Stimulated activated naive CD8-positive, alpha-beta T cell treated with anti-CD3 and anti-CD28 coated beads, Interleukin-15, Interleukin-2, amounts not matched to agents 100 ng/mL and 50 ng/mL, for 24 hours (primary cell): ENCODE measurements around the gene KRT40.

Experiments
- H3K27ac Mint-ChIP-seq: one replicate; pipeline ENCODE4 v1.8.0; 2021; ENCODE audit warnings: mild to moderate bottlenecking, mixed read lengths
- H3K27me3 Mint-ChIP-seq: one replicate; pipeline ENCODE4 v1.8.0; 2021; ENCODE audit warnings: mixed read lengths
- H3K36me3 Mint-ChIP-seq: one replicate; pipeline ENCODE4 v1.8.0; 2021; ENCODE audit warnings: low read depth, mixed read lengths
- H3K4me1 Mint-ChIP-seq: one replicate; pipeline ENCODE4 v1.8.0; 2021; ENCODE audit warnings: low read depth, mixed read lengths
- H3K4me3 Mint-ChIP-seq: one replicate; pipeline ENCODE4 v1.8.0; 2021; ENCODE audit warnings: mild to moderate bottlenecking, mixed read lengths
- H3K9me3 Mint-ChIP-seq: one replicate; pipeline ENCODE4 v1.8.0; 2021; ENCODE audit warnings: mixed read lengths

Gene KRT40

DNA sequence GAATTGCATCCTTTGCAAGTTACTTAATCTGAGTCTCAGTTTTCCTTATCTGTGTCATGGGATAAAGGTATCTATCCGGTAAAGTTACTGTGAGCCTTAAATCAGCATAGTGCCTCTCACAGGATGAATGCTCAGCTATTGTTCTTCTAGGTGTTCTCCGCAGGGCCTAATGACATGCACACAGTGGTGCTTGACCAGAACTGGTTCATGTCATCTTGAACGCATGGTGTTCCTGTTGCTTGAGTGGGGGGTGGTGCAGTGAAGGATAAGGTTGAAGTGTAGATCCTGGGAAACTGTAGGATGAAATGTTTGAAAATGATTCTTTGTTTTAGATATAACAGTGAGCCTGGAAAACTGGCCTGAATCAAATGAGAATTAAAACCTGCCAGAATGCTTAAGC, 4.0 kb downstream of the KRT40 start:
- H3K27me3 Mint-ChIP-seq: peaks cover 21% of the 10 kb centered on the region
- H3K27ac Mint-ChIP-seq: no peak overlapping the region

DNA sequence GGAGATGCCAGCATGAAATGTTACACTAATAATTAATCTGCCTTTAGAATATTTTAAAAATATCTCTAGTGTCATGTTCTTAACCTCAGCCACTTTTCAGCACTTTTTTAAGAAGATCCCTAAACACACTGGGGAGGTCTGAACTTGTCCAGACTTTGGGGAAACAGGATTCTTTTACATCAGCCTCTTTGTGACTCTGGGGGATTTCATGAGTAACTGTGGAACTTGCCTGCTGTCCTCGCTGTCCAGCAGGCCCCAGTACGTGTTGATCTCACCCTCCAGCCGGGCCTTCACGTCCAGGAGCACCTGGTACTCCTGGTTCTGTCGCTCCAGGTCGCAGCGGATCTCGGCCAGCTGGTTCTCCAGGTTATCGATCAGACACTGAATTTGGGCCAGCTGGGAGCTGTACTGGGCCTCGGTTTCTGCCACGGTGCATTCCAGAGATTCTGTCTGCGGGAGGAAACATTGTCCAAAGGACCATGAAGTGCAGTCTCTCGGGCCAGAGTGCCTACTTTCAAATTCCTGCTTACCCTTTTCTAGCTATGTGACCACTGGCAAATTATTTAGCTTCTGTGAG, 5.5 kb downstream of the KRT40 start:
- peaks cover 19% of the 10 kb centered on the region for H3K27me3 Mint-ChIP-seq

More for the DNA sequence above, 4.0 kb downstream of the KRT40 start:
- Mint-ChIP-seq H3K9me3 (no peaks in the 10 kb centered on the region), H3K36me3 (no peaks in the 10 kb centered on the region), H3K4me1 (no peaks in the 10 kb centered on the region), H3K4me3 (no peak overlapping the region)

DNA sequence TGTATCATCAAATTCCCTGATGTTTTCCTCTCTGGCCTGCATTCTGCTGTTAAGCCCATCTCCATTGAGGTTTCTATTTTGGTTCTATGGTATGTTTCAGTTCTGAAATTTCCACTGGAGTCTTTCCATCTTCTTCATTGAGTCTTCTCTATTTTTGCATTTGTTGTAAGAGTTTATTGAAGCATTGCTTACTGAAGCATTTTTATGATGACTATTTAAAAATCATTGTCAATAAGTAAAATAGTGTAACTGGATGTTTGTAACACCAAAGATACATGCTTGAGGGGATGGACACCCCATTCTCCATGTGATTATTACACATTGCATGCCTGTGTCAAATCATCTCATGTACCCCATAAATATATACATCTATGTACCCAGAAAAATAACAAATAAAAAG, 8.6 kb downstream of the KRT40 start:
- peaks cover 11% of the 10 kb centered on the region for H3K27me3 Mint-ChIP-seq
- no peak overlapping the region for H3K4me3 Mint-ChIP-seq
- no peak overlapping the region for H3K27ac Mint-ChIP-seq
- H3K9me3 Mint-ChIP-seq: no peaks in the 10 kb centered on the region
- H3K4me1 Mint-ChIP-seq: no peaks in the 10 kb centered on the region
- H3K36me3 Mint-ChIP-seq: no peaks in the 10 kb centered on the region

More for the DNA sequence above, 5.5 kb downstream of the KRT40 start:
- Mint-ChIP-seq H3K9me3 (no peaks in the 10 kb centered on the region), H3K36me3 (no peaks in the 10 kb centered on the region), H3K4me1 (no peaks in the 10 kb centered on the region), H3K4me3 (no peak overlapping the region), H3K27ac (no peak overlapping the region)

DNA sequence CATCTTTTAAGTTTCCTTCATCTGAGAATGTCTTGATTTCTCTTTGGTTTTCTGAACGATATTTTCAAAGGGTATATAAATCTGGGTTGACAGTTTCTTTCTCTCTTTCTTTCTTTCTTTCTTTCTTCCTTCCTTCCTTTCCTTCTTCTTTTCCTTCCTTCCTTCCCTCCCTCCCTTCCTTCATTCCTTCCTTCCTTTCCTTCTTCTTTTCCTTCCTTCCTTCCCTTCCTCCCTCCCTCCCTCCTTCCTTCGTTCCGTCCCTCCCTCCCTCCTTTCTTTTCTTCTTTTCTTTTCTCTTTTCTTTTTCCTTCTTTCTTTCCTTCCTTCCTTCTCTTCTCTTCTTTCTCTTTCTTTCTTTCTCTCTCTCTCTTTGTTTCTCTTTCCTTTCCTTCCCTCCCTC, 9.8 kb downstream of the KRT40 start:
- no peak overlapping the region for H3K4me3 Mint-ChIP-seq
- peaks cover 11% of the 10 kb centered on the region for H3K27me3 Mint-ChIP-seq
- H3K4me1 Mint-ChIP-seq: no peaks in the 10 kb centered on the region
- no peak overlapping the region for H3K27ac Mint-ChIP-seq
- H3K36me3 Mint-ChIP-seq: no peaks in the 10 kb centered on the region
- no peaks in the 10 kb centered on the region for H3K9me3 Mint-ChIP-seq

DNA sequence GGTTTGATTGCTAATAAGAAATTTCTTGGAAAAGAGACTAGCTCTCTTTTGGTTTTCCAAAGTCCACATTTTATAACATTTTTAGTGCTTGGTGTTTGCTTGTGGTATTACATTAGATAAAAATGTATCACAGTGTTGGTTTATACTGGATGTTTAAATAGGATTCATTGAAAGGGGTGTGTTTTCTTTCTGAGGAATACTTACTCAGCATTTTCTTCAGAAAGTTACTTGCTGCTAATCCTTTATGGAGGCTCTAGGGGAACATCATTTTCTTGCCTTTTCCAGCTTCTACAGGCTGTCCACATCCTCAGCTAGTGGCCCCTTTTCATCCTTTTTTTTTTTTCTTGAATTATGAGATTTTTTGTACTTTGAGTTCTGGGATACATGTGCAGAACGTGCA, 16.5 kb downstream of the KRT40 start:
- H3K27me3 Mint-ChIP-seq: peaks cover 10% of the 10 kb centered on the region

DNA sequence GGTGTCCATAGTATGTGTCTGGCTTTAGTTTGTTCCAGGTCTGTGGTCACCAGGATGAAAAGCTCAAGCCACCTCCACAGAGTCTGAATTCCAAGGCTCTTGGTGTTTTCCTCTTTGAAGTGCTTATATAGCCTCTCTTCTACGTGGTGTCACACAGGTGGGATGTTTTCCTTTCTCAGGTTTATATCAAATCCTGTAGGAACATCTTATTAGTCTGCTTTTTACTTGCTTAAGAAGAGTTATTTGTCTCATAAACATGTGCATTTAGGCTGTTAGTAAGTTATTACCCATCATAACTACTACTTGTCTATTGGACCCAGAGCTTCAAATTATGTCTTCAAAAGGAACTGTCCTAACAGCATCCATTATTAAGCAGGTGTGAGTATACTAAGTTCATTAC, 17.3 kb downstream of the KRT40 start, which contains the start of gene KRT39:
TSS of gene KRT39 (minus strand) at position 101 of the 400 bp plus-strand sequence. CDS start at position 9, 92 bp downstream.
- Mint-ChIP-seq H3K4me3 (no peak within 1 kb of the TSS), H3K27ac (no peak within 1 kb of the TSS), H3K4me1 (no peaks in the 10 kb centered on the region), H3K36me3 (no peaks in the 10 kb centered on the region), H3K9me3 (no peaks in the 10 kb centered on the region), H3K27me3 (peaks cover 10% of the 10 kb centered on the region)

More for the DNA sequence above, 16.5 kb downstream of the KRT40 start:
- Mint-ChIP-seq H3K27ac (no peak overlapping the region), H3K4me1 (no peaks in the 10 kb centered on the region), H3K4me3 (no peak overlapping the region), H3K9me3 (no peaks in the 10 kb centered on the region), H3K36me3 (no peaks in the 10 kb centered on the region)

DNA sequence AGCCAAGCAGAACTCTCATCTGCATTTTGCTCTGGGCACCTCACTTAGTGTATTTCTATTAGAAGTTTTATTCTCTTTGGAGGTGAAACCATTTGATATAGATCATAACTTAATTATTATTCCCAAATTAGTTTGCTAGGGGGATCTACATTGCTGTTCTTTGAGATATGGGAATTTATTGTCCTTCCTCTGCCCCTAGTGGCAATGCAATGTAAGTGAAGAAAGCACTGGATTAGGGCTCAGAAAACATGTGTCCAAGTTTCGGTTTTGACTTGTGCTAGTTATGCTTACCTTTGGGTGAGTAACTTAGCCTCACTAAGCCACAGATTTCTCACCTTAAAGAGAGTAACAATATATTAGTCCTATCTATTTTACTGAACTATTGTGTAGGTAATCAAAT, 20.3 kb downstream of the KRT40 start:
- no peaks in the 10 kb centered on the region for H3K36me3 Mint-ChIP-seq
- H3K27me3 Mint-ChIP-seq: peaks cover 10% of the 10 kb centered on the region
- no peaks in the 10 kb centered on the region for H3K4me1 Mint-ChIP-seq
- no peak overlapping the region for H3K4me3 Mint-ChIP-seq
- no peak overlapping the region for H3K27ac Mint-ChIP-seq
- no peaks in the 10 kb centered on the region for H3K9me3 Mint-ChIP-seq

DNA sequence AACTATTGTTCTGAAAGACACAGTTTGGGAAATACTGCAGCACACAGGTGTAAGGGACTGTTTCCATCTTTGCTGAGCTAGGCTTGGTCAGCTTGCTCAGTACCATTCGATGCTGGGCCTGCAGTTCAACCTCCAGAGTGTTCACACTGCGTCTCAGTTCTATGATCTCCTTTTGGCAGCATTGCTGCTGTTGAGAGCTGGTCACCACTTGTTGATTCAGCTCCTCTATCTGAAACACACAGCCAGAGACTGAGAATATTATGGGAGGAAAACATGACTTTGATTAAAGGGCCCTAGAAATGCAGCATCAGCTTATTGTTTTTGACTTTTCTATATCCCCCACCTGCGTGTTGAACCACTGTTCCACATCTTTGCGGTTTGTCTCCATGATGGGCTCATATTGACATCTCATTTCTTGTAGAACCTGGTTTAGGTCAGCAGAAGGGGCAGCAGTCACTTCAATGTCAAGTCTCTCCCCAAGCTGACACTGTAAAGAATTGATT, 22.0 kb downstream of the KRT40 start:
- H3K4me1 Mint-ChIP-seq: no peaks in the 10 kb centered on the region
- H3K27ac Mint-ChIP-seq: no peak overlapping the region
- no peaks in the 10 kb centered on the region for H3K9me3 Mint-ChIP-seq
- H3K36me3 Mint-ChIP-seq: no peaks in the 10 kb centered on the region
- peaks cover 10% of the 10 kb centered on the region for H3K27me3 Mint-ChIP-seq
- H3K4me3 Mint-ChIP-seq: no peak overlapping the region

DNA sequence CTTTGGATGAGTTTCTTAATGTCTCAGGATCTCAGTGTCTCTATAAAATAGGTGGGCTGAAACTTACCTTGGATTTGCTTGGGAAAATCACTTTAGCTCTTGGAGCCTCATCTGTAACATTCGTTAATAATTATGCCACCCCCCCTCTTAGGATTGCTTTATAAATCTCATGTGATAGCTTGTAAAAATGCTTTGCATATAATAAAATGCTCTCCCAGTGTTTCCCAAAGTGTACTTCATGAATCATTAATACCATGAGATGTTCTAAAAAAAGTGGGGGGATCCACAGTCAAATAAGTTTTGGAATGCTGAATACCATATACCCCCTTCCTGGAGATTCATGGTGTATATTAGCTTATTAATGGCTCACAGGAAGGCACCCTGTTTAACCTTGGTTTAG, 22.5 kb downstream of the KRT40 start:
- H3K27me3 Mint-ChIP-seq: peaks cover 10% of the 10 kb centered on the region
- H3K27ac Mint-ChIP-seq: no peak overlapping the region
- no peak overlapping the region for H3K4me3 Mint-ChIP-seq
- H3K9me3 Mint-ChIP-seq: no peaks in the 10 kb centered on the region
- H3K36me3 Mint-ChIP-seq: no peaks in the 10 kb centered on the region
- no peaks in the 10 kb centered on the region for H3K4me1 Mint-ChIP-seq

DNA sequence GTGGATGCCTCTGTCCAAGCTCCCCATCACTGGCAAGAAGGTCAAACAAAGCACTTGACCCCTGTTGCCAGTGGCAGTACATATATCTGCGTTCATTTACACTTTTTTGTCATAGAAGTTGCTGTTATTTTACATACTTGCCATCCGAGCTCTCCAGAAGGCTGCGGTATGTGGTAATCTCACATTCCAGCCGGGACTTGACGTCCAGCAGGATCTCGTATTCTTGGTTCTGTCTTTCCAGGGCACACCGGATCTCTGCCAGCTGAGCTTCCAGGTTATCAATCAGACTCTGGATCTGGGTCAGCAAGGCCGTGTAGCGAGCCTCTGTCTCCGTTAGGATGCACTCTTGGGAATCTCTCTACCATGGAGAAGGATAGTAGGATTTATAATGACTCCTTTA, 24.0 kb downstream of the KRT40 start:
- Mint-ChIP-seq H3K36me3 (no peaks in the 10 kb centered on the region), H3K4me3 (no peak overlapping the region), H3K4me1 (no peaks in the 10 kb centered on the region), H3K27me3 (peaks cover 5% of the 10 kb centered on the region), H3K9me3 (no peaks in the 10 kb centered on the region), H3K27ac (no peak overlapping the region)

DNA sequence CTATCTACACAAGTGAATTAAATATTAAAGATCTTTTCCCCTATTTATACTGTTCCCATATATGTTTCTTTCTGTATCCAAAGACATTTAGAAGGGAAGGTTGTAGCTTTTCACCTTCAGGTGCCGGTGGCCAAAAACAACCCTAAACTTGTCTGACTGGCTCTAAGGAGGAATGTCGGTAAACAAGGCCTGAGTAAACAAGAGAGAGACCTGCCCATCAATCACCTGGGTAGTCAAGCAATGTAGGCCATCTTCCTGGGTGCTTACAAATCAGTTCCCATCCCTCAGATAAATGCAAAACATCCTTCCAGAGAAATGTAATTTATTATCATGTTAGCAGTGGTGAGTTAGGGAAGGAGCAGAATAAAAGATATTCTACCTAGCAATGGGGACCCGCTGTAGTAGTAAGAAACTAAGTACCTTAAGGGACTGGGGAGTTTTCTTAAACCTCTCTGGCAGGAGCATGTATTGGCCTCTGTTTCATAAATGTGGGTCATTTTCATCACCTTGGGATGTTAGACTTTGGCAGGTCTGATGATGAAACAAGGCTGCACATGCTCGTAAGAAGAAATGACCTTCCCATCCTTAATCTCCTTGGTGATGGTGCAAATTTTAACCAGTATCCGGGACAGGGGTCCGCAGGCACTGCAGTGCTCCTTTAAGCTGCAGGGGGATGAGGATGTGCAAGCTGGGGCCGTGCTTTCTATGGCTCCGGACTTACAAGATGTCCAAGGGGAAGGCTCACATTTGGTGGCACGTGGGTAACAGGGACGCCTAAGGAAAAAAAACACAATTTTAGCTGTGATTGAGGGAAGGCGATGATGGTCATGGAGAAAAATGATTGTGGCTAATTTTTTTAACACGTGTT, 25.8 kb downstream of the KRT40 start:
- Mint-ChIP-seq H3K27ac (no peak overlapping the region), H3K4me3 (no peak overlapping the region), H3K9me3 (no peaks in the 10 kb centered on the region), H3K36me3 (no peaks in the 10 kb centered on the region), H3K4me1 (no peaks in the 10 kb centered on the region), H3K27me3 (peaks cover 4% of the 10 kb centered on the region)

DNA sequence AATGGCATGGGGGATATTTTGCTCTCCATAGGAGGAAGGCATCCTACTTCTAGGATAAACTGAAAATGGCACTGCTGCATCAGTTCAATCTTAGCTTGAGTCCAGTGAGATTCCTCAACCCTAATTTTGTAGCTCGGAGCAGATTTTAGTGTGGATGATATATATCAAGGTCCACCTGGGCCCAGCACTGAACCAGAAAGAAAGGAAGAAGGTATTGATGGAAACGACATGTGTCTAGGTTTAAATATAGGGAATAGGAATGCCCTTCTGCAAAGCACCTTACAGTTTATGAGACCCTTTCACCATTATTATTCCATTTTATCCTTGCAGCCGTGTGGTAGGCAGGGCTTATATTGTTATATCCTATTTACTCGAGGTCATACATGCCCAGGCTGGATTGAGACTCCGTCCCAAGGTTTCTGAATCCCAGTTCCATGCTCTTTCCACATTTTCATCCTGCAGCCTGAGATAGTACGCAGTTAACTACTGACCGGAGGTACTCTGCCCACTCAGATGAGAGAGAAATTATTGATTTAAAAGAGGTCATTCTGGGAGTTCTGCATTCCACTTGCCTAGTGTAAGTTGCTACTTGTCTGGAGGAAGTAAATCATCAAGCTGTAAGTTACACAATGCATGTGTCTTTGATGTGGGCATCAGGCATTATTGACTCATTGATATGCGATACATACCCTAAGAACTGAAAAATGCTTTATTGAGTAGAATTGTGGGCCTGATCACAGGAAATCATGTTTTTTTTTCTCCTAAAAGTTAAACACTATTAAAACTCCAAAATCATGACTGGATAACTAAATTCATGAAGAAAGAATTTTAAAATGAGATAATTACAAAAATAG, 27.5 kb downstream of the KRT40 start:
- peaks cover 13% of the 10 kb centered on the region for H3K27me3 Mint-ChIP-seq
- no peak overlapping the region for H3K4me3 Mint-ChIP-seq
- no peaks in the 10 kb centered on the region for H3K36me3 Mint-ChIP-seq
- no peaks in the 10 kb centered on the region for H3K4me1 Mint-ChIP-seq
- no peak overlapping the region for H3K27ac Mint-ChIP-seq
- no peaks in the 10 kb centered on the region for H3K9me3 Mint-ChIP-seq

DNA sequence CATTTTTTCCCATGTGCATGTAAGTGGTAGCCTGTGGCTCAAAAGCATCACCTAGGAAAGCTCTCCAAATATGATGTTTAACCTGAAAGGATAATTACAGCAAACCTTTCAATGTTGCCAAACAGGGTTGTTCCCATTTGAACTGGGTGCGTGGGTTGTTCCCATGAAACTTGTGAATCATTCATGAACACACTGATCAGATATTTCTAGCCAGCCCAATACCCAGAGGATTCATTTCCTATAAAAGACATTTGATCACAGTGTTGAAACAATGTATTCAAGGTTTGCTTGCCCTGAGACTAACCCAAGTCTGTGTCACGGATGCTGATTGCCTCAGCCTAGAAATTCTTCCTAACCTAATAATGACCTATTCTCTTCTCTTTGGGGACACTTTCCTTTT, 30.2 kb downstream of the KRT40 start:
- Mint-ChIP-seq H3K27me3 (peaks cover 34% of the 10 kb centered on the region), H3K4me3 (no peak overlapping the region), H3K4me1 (peaks cover 2% of the 10 kb centered on the region), H3K27ac (no peak overlapping the region), H3K36me3 (no peaks in the 10 kb centered on the region), H3K9me3 (no peaks in the 10 kb centered on the region)

DNA sequence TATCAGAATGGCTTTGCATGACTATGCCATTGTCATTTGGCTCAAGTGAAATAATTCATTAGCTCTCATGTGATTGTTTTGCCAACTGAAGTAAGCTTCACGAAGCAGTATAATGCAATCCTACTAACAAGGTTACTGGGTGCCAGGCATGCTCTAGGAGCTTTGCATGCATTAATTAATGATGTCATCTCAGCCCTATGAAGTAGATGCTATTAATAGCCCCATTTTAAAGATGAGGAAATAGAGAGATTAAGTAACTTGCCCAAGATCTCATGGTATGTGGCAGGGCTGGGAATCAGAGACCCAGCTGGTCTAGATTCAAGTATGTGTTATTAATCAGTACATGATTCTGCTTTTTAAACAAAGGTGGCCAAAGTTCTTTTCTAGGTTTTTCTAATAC, 31.5 kb downstream of the KRT40 start:
- peaks cover 4% of the 10 kb centered on the region for H3K4me1 Mint-ChIP-seq
- no peaks in the 10 kb centered on the region for H3K36me3 Mint-ChIP-seq
- peaks cover 46% of the 10 kb centered on the region for H3K27me3 Mint-ChIP-seq
- no peak overlapping the region for H3K4me3 Mint-ChIP-seq
- H3K9me3 Mint-ChIP-seq: no peaks in the 10 kb centered on the region
- no peak overlapping the region for H3K27ac Mint-ChIP-seq

DNA sequence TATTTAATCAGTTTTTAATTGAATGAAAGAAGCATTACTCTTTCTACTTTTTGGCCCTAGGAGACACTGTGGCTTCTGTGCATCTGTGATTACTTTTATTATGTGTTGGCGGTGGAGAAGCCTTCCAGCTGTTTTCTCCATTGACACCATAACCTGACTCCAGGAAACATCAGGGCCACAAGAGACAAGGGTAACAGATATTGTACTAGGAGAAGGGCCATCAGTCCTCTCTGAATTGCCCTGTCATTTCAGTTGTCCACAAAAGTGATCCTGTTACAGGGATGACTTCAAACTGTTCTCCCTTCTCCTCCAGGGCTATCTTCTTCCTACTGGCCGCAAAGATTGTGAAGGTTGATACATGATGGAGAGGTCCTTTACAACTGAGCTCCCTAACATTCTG, 32.0 kb downstream of the KRT40 start:
- no peaks in the 10 kb centered on the region for H3K9me3 Mint-ChIP-seq
- H3K27me3 Mint-ChIP-seq: peaks cover 46% of the 10 kb centered on the region
- H3K27ac Mint-ChIP-seq: no peak overlapping the region
- no peak overlapping the region for H3K4me3 Mint-ChIP-seq
- H3K36me3 Mint-ChIP-seq: no peaks in the 10 kb centered on the region
- H3K4me1 Mint-ChIP-seq: peaks cover 4% of the 10 kb centered on the region
